ENCODE measurements around the gene SGK1.
"Not testable (repeated sequence)": the region's sequence is repeated elsewhere in the genome, so short reads cannot be mapped to it uniquely, and the experiment has no call there.

Gene SGK1

DNA sequence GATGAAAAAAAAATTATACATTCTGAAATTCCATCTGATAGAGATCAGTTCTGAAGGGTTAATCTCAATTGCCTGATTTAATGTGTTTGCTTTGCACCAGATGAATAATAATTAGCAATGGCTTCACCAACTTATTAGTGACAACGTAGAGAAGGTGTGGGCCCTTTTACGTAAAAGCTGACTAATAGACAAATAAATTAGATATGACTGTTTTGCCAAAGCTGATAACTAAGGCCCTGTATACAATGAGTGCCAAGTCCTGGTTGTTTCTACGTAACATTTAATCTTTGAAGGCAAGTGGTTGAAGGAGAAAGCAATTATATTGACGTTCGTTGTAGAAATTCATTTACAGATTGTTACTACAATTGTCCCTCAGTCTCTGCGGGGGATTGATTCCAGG is 10.8 kb downstream of the SGK1 start:
- CTCF ChIA-PET = no interaction called here
- DNase-seq = no peak
- no peak overlapping the region for H3K27ac Mint-ChIP-seq
- peaks cover 22% of the 10 kb centered on the region for H3K4me1 Mint-ChIP-seq
- no peaks in the 10 kb centered on the region for H3K9me3 Mint-ChIP-seq
- H3K27me3 Mint-ChIP-seq = peaks cover 12% of the 10 kb centered on the region
- H3K4me3 Mint-ChIP-seq = no peak overlapping the region
- no peaks in the 10 kb centered on the region for H3K36me3 Mint-ChIP-seq

DNA sequence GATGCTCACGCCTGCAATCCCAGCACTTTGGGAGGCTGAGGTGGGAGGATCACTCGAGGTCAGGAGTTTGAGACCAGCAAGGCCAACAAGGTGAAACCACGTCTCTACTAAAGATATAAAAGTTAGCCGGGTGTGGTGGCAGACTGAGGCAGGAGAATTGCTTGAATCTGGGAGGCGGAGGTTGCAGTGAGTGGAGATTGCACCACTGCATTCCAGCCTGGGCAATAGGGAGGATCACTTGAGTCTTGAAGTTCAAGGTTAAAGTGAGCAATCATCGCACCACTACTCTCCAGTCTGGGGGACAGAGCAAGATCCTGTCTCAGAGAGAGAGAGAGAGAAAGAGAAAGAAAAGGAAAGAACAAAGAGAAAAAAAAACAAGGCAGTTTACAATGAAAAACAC is 13.5 kb downstream of the SGK1 start:
- DNase-seq, H3K27ac Mint-ChIP-seq, H3K27me3 Mint-ChIP-seq, CTCF ChIA-PET, H3K36me3 Mint-ChIP-seq, H3K4me3 Mint-ChIP-seq, H3K9me3 Mint-ChIP-seq: not testable (repeated sequence)
- peaks cover 30% of the 10 kb centered on the region for H3K4me1 Mint-ChIP-seq

DNA sequence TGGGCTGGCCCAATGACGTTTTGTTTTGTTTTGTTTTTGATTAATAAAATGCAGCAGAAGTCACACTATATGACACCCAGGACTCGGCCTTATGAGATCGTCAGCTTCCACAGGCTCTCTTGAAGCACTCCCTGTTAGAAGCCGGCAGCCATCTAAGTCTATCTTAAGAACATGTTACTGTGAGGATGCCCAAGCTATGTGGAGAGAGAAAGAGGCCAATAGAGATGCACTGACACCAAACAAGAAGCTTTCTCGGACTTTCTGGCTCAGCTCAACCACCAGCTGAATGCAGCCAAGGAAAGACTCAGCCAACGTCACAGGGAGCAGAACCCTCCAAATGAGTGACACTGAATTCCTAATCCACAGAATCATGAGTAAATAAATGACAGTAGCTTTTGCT is 14.0 kb downstream of the SGK1 start:
- CTCF ChIA-PET = no interaction called here
- Mint-ChIP-seq H3K27ac (no peak overlapping the region), H3K4me1 (peaks cover 30% of the 10 kb centered on the region), H3K36me3 (no peaks in the 10 kb centered on the region), H3K27me3 (peaks cover 4% of the 10 kb centered on the region), H3K9me3 (no peaks in the 10 kb centered on the region), H3K4me3 (no peak overlapping the region)
- DNase-seq = no peak

DNA sequence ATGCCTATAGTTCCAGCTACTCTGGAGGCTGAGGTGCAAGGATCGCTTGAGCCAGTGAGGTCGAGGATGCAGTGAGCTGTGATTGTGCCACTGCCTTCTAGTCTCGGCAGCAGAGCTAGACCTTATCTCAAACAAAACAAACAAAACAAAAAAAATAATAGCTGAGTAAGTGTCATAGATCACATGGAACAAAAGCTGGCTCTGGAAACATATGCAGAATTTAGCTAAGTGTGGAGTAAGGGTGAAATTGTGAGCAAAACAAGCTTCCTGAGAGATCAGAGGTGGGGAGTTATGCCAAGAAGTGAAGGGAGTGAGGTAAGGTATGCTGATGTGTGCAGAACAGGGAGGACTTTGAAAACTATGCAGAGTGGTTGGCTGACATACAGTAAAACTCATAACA is 18.7 kb downstream of the SGK1 start:
- Mint-ChIP-seq H3K9me3 (no peaks in the 10 kb centered on the region), H3K27ac (no peak overlapping the region), H3K36me3 (no peaks in the 10 kb centered on the region), H3K4me3 (no peak overlapping the region), H3K27me3 (no peaks in the 10 kb centered on the region), H3K4me1 (peaks cover 12% of the 10 kb centered on the region)
- DNase-seq = no peak
- CTCF ChIA-PET = interaction anchor here (0.6 to 0.7 kb wide), 2 partner anchors 19 to 355 kb away, joined by 3 read pairs; partner anchors contain the start of gene SGK1

DNA sequence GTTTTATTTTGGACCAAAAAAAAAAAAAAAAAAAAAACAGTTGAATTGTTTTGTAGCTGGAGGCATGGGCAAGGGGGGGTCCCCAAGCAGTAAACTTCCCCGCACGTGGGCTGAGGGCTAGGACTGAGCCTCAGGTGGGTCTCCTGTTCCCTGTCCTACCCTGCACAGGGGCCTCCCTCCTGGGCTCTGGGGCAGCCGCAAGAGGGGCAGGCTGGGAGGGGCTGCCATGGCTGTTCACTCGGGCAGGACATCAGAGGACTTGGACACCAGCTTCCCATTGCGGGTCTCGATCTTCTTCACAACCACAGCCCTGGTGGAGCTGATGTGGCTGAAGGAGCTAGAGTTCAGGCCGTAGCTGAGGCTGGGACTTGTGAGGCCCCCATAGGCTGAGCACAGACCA is 21.1 kb downstream of the SGK1 start:
- Mint-ChIP-seq H3K4me3 (no peak overlapping the region), H3K4me1 (peaks cover 6% of the 10 kb centered on the region), H3K27ac (no peak overlapping the region), H3K9me3 (no peaks in the 10 kb centered on the region), H3K36me3 (no peaks in the 10 kb centered on the region), H3K27me3 (no peaks in the 10 kb centered on the region)
- CTCF ChIA-PET = interaction anchor here (0.6 kb wide), 1 partner anchor 10 kb away, joined by 3 read pairs; no protein-coding TSS in a partner anchor
- DNase-seq = no peak

DNA sequence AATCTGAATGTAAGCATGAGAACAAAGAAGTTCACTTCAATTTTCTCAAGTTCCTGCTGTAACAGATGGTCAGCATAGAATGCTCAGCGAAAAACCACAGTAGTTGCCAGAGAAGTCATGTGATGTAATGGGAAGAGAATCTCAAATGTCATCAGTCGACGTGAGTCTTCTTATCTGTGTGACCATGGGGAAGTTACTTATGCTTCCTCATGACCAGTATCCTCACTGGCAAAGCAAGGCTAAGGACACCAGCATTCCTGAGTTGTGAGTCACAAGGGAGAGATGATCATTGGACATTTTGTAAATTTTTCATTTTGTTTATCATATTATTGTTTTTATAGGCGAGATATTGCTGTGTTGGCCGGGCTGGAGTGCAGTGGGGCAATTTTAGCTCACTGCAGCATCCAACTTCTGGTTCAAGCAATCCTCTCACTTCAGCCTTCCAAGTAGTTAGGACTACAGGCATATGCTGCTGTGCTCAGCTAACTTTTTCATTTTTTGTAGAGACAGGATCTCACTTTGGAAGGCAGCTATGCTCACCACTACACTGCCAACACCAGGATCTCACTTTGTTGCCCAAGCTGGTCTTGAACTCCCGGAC is 21.9 kb downstream of the SGK1 start:
- Mint-ChIP-seq H3K36me3 (no peaks in the 10 kb centered on the region), H3K4me3 (no peak overlapping the region), H3K9me3 (no peaks in the 10 kb centered on the region), H3K27me3 (no peaks in the 10 kb centered on the region), H3K27ac (no peak overlapping the region), H3K4me1 (peaks cover 3% of the 10 kb centered on the region)
- CTCF ChIA-PET = interaction anchor here (0.6 kb wide), 1 partner anchor 10 kb away, joined by 3 read pairs; no protein-coding TSS in a partner anchor
- no peak for DNase-seq

DNA sequence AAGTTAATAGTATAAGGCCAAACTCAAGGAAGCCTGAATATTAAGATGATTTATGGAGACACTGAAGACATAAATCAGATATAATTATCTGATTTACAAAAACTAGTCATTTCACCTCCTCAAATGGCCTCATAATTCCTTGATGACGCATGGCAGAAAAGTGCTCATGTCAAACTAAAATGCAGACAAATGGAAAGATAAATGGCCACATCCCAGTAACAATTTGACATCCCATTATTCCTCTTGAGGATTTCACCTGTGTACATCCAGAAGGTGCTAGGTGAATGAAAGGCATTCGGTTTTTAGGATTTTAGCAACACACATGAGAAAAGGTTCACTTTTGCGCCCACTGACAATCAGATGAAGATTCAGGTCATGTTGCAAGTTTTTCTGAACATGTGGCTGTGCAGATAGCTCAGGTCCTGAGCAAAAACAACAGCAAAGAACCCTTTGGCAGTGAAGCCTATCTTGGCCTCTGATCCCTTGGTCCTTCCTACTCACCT is 24.2 kb downstream of the SGK1 start:
- H3K4me1 Mint-ChIP-seq = peaks cover 6% of the 10 kb centered on the region
- no peak overlapping the region for H3K27ac Mint-ChIP-seq
- H3K27me3 Mint-ChIP-seq = no peaks in the 10 kb centered on the region
- CTCF ChIA-PET = no interaction called here
- H3K4me3 Mint-ChIP-seq = no peak overlapping the region
- H3K9me3 Mint-ChIP-seq = no peaks in the 10 kb centered on the region
- no peak for DNase-seq
- H3K36me3 Mint-ChIP-seq = no peaks in the 10 kb centered on the region

DNA sequence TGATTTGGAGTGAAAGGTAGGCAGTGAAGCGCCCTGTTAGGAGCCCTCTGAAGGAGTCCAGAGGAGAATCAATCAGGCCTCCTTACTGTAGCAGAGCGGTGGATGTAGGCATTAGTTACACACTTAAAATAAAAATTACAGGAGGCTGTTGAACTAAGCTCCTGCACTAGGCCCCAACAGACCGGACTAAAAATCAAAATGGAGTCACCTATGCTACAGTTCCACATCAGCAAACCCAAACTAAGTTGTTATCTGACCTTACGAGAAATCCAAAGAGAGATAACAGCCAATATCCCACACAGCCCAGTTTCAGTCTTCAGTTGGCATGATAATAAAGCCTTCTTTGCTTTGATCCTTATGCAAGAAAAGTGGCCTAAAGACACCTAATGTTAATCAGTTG is 26.8 kb downstream of the SGK1 start:
- Mint-ChIP-seq H3K9me3 (no peaks in the 10 kb centered on the region), H3K36me3 (no peaks in the 10 kb centered on the region), H3K27me3 (no peaks in the 10 kb centered on the region), H3K27ac (no peak overlapping the region), H3K4me1 (peaks cover 18% of the 10 kb centered on the region), H3K4me3 (no peak overlapping the region)
- CTCF ChIA-PET = interaction anchor here (1.6 kb wide), 1 partner anchor 27 kb away, joined by 5 read pairs; the partner anchor contains the start of gene SGK1
- DNase-seq = no peak

DNA sequence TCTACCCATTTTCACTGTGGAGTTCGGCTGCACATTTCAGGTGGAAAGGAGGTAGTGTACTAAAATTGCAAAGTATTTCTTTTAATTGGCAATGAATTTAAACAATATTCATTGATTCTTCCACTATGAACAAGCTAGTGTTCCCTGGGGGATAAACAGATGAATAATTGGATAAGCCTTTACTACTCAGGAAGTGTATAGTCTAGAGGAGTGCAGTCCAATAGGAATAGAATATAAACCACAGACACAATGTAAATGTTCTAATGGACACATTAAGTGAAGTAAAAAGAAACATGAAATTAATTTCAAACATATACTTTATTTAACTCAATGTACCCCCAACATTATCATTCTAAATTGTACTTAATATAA is 28.7 kb downstream of the SGK1 start:
- Mint-ChIP-seq H3K4me1 (peaks cover 29% of the 10 kb centered on the region), H3K4me3 (no peak overlapping the region), H3K36me3 (peaks cover 5% of the 10 kb centered on the region), H3K27me3 (no peaks in the 10 kb centered on the region), H3K9me3 (no peaks in the 10 kb centered on the region), H3K27ac (peak overlapping the region; percentile 5)
- CTCF ChIA-PET = interaction anchor here (0.9 to 2.0 kb wide), 2 partner anchors 111 to 349 kb away, joined by 3 to 8 read pairs; no protein-coding TSS in a partner anchor
- no peak for DNase-seq

DNA sequence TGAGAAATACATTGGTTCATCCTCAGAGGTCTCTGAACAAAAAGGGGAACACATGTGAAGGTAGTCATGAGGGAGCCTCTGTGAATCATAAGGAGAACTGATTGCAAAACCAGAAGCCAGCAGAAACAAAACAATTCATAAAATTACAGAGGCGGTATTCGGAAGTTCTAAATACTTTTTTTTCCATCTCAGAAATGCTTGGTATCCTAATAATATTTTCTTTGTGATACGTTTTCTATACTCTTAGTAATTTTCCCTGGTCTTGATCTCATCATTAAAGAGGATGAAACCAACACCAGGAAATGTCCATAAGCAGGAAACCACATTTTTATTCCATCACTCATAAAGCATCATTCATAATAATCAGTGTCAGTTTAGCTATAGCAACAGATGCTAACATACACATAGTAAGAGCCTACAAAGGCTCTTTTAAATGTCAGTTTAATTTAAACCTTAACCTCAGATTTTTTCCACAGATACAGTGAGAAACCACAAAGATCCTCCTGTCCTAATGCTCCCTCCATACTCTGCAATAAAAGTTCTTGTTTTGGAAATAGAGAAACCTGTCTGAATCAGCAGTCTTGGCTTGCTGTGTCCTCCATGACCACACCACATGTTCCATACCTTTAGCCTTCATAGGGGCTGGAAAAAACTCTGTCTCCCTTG is 29.2 kb downstream of the SGK1 start:
- CTCF ChIA-PET = interaction anchor here (0.9 to 2.0 kb wide), 3 partner anchors 11 to 349 kb away, joined by 3 to 8 read pairs (median 5); no protein-coding TSS in a partner anchor
- H3K4me3 Mint-ChIP-seq = no peak overlapping the region
- peak overlapping the region; percentile 51 for H3K27ac Mint-ChIP-seq
- H3K9me3 Mint-ChIP-seq = no peaks in the 10 kb centered on the region
- DNase-seq = no peak
- H3K27me3 Mint-ChIP-seq = no peaks in the 10 kb centered on the region
- H3K4me1 Mint-ChIP-seq = peaks cover 29% of the 10 kb centered on the region
- H3K36me3 Mint-ChIP-seq = peaks cover 5% of the 10 kb centered on the region

DNA sequence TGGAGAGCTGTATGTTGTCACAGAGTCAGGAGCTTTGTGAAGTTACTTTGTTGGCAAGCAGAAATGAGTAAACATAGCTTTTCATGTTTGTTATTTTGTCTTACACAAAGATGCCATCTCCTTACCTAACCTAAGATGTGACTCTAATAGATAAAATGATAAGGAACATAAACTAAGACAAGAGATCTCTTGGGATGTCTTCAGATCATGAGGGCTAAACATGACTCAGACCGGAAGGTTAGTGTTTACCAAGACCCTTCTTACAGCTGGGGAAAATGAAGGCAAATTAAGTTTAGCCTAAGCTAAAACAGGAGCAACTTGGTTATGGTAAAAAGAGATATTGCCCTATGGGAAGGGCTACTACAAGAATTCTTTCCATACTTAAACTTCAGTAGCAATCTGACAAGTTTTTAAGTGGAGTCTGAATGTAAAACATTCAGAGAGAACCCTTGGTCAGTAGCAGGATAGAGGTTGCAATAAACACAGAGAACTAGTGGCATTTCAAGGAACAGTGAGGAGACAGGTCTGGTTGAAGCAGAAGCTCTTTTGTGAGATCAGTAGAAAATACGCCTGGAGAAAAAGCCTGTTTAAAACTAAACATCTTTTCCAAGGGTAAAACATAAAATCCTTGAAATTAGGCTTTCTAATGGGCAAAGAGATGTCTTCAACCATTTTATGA is 29.9 kb downstream of the SGK1 start:
- peaks cover 29% of the 10 kb centered on the region for H3K4me1 Mint-ChIP-seq
- no peak for DNase-seq
- peak overlapping the region; percentile 51 for H3K27ac Mint-ChIP-seq
- CTCF ChIA-PET = interaction anchor here (1.9 to 2.0 kb wide), 2 partner anchors 11 to 109 kb away, joined by 5 to 8 read pairs; no protein-coding TSS in a partner anchor
- H3K9me3 Mint-ChIP-seq = no peaks in the 10 kb centered on the region
- peaks cover 5% of the 10 kb centered on the region for H3K36me3 Mint-ChIP-seq
- H3K4me3 Mint-ChIP-seq = no peak overlapping the region
- no peaks in the 10 kb centered on the region for H3K27me3 Mint-ChIP-seq

DNA sequence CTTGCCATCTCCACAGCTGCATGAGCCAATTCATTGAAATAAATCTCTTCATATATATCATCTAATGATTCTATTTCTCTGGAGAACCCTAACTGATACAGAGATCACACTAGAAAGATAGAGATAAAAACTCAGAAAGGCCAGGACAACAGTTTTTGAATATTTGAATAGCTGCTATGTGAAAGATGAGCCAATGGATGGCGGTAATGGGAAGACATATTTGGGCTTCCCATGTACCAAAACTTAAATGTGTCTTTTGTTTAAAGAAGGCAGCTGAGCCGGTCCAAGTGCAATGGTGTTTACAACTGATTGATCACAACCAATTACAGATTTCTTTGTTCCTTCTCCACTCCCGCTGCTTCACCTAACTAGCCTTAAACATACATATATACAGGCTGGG is 35.1 kb downstream of the SGK1 start:
- Mint-ChIP-seq H3K27ac (no peak overlapping the region), H3K36me3 (peaks cover 5% of the 10 kb centered on the region), H3K27me3 (no peaks in the 10 kb centered on the region), H3K4me1 (peaks cover 29% of the 10 kb centered on the region), H3K9me3 (no peaks in the 10 kb centered on the region), H3K4me3 (no peak overlapping the region)
- CTCF ChIA-PET = interaction anchor here (0.7 kb wide), 1 partner anchor 34 kb away, joined by 3 read pairs; no protein-coding TSS in a partner anchor
- no peak for DNase-seq

DNA sequence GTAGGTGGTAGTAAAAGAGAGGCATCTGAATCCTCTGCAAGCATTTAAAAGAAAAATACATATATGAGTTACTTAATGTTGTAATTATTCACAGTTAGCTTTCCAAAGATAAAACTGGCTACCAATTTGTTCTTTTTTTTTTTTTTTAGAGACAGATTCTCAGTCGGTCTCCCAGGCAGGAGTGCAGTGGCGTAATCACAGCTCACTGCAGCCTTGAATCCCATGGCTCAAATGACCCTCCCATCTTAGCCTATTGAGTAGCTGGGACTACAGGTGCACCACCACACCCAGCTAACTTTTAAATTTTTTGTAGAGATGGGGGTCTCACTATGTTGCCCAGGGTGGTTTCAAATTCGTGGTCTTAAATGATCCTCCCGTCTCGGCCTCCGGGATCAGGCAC is 36.5 kb downstream of the SGK1 start:
- Mint-ChIP-seq H3K36me3 (peaks cover 5% of the 10 kb centered on the region), H3K27me3 (no peaks in the 10 kb centered on the region), H3K9me3 (no peaks in the 10 kb centered on the region), H3K27ac (no peak overlapping the region), H3K4me3 (no peak overlapping the region), H3K4me1 (peaks cover 40% of the 10 kb centered on the region)
- DNase-seq = no peak
- CTCF ChIA-PET = no interaction called here

DNA sequence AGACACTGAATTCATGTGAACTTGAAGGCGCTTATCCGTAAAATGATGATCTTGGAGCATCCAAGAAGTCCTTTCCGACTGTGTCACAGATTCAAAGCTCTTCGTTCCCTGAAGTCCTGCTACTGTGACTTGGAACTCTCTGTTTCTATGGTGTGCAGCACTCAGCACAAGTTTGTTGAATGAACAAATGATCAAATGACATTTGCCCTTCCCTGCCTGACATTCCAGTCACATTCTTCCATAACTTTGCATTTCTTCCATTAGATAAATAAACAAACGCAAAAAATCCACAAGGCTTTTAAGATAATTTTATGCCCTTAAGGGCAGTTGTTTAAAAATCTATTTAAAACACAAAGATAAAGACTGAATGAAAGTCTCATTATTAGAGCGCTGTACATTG is 39.9 kb downstream of the SGK1 start:
- no peak overlapping the region for H3K27ac Mint-ChIP-seq
- no peak overlapping the region for H3K4me3 Mint-ChIP-seq
- no peaks in the 10 kb centered on the region for H3K27me3 Mint-ChIP-seq
- peaks cover 2% of the 10 kb centered on the region for H3K9me3 Mint-ChIP-seq
- peaks cover 1% of the 10 kb centered on the region for H3K36me3 Mint-ChIP-seq
- peaks cover 43% of the 10 kb centered on the region for H3K4me1 Mint-ChIP-seq
- CTCF ChIA-PET = interaction anchor here (1.0 to 1.4 kb wide), 2 partner anchors 10 to 15 kb away, joined by 3 to 5 read pairs; no protein-coding TSS in a partner anchor
- DNase-seq = no peak
